Kidney (tissue), 14 donors: ENCODE results near the gene CEP104. TPM values are rescaled to one million over a fixed set of nuclear protein-coding genes. Genes with fewer than 3 reads are reported as not detected.

ENCODE experiments used
- DNase-seq, 5 donors: peaks; one replicate each; pipeline ENCODE4 v3.0.0-alpha.2; 2013 to 2020
- FAIRE-seq: peaks from 2 replicates; lab custom pipeline; 2012; peaks lifted over from hg19 to GRCh38; lab: Jason Lieb, UNC
- H3K27ac ChIP-seq, 2 donors: one replicate each; pipeline ENCODE4 v1.7.0; 2013; ENCODE audit warnings: low read depth in 2 of 2, low read length in 2 of 2, inconsistent platforms in 1 of 2
- H3K27me3 ChIP-seq: one replicate; pipeline ENCODE4 v1.7.1; 2013; ENCODE audit warnings: low read length, inconsistent platforms; ENCODE audit not compliant: control insufficient read depth, insufficient read depth
- H3K36me3 ChIP-seq, 3 donors: one replicate each; pipeline versions ENCODE4 v1.7.0 to v1.7.1; 2013; ENCODE audit warnings: low read length in 3 of 3, control low read depth in 1 of 3, inconsistent platforms in 1 of 3; ENCODE audit not compliant: insufficient read depth in 3 of 3, control insufficient read depth in 2 of 3
- H3K4me1 ChIP-seq, 3 donors: one replicate each; pipeline versions ENCODE4 v1.7.0 to v1.7.1; 2013; ENCODE audit warnings: low read length in 3 of 3, inconsistent platforms in 1 of 3, low read depth in 1 of 3; ENCODE audit not compliant: control insufficient read depth in 2 of 3, insufficient read depth in 2 of 3
- H3K4me3 ChIP-seq, 3 donors: one replicate each; pipeline versions ENCODE4 v1.7.0 to v1.8.1; 2013; ENCODE audit warnings: low read length in 3 of 3, control low read depth in 1 of 3, inconsistent platforms in 1 of 3
- H3K9ac ChIP-seq, 3 donors: one replicate each; pipeline versions ENCODE4 v1.7.0 to v1.7.1; 2013; ENCODE audit warnings: low read length in 3 of 3, control low read depth in 1 of 3, inconsistent platforms in 1 of 3
- H3K9me3 ChIP-seq, 3 donors: one replicate each; pipeline versions ENCODE4 v1.7.0 to v1.7.1; 2013; ENCODE audit warnings: low read length in 3 of 3, control low read depth in 1 of 3, inconsistent platforms in 1 of 3; ENCODE audit not compliant: control insufficient read depth in 2 of 3, insufficient read depth in 1 of 3
- intact Hi-C: fragments of 100-400 bp; cut with DNase I; formaldehyde crosslinking; loops from one replicate; pipeline ENCODE4 v1.11.1; 2022
- polyA plus RNA-seq: library from polyadenylated mRNA; stranded (reverse); fragments of 350-450 nt; fragmentation: Illumina TruSeq; extraction: RNeasy Lipid Tissue Mini Kit (QIAGEN cat#74804); gene quantifications from one replicate; pipeline ENCODE4 v1.2.3, GENCODE V29; 2014; ENCODE audit warnings: low read depth, low replicate concordance; ENCODE audit not compliant: insufficient read depth
- total RNA-seq: library from RNA; stranded (reverse); fragmentation: NEBNext Ultra II Directional; extraction: Animal tissue kit (Norgen Biotek cat#: 25700); gene quantifications from one replicate; pipeline ENCODE4 v1.2.1, GENCODE V29; 2021
- TF ChIP-seq, protein P1 (sequence below): IDR thresholded peaks from 3 replicates; pipeline ENCODE4 v1.5.1; 2012; ENCODE audit warnings: mild to moderate bottlenecking, moderate library complexity, borderline replicate concordance; ENCODE audit not compliant: insufficient read depth; ENCODE audit errors: extremely low read depth
- donor health status: control.
- donor health status: control.
- donor health status: control.
- donor health status: control.
- donor health status: control.
- donor health status: DM: yes; HTN: yes; CAD: no.
- donor health status: Normal renal cell carcinoma (clear cell type).

The CEP104 gene
- total and polyA plus RNA-seq, 2 donors from 2014 or later: 11.1 to 51.2 TPM

DNA sequence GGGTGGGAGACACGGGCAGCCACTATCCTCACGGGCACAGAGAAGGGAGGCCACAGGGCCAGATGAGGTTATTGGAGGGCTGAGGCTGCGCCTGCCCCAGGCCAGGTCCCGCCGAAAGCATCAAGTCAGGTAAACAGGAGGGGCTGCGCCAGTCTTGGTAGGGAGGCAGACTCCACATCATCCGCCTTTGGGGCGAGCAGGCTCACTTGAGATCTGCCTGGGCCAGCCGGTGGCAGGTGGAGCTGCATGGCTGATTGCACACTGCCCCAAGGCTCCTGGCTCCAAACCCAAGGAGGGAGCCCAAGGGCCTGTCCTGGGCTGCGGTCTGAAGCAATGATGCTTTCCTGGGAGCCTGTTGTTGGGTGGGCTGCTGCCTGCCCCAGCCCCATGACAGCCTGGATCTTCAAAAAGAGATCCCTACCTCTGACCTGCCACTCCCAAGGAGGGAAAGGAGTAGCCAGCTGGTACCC lies 79.9 kb downstream of the CEP104 start:
- Histone ChIP-seq H3K9me3 (no peaks in the 10 kb centered on the region), H3K4me1 (peaks cover 0 to 24% (median 12%) of the 10 kb centered on the region in 3 donors), H3K4me3 (no peak overlapping the region), H3K27me3 (no peaks in the 10 kb centered on the region), H3K36me3 (peaks cover 6 to 22% (median 20%) of the 10 kb centered on the region in 3 donors), H3K9ac (peak overlapping the region in 1 of 3 donors; percentile 19), H3K27ac (no peak overlapping the region)
- TF ChIP-seq, protein P1, sequence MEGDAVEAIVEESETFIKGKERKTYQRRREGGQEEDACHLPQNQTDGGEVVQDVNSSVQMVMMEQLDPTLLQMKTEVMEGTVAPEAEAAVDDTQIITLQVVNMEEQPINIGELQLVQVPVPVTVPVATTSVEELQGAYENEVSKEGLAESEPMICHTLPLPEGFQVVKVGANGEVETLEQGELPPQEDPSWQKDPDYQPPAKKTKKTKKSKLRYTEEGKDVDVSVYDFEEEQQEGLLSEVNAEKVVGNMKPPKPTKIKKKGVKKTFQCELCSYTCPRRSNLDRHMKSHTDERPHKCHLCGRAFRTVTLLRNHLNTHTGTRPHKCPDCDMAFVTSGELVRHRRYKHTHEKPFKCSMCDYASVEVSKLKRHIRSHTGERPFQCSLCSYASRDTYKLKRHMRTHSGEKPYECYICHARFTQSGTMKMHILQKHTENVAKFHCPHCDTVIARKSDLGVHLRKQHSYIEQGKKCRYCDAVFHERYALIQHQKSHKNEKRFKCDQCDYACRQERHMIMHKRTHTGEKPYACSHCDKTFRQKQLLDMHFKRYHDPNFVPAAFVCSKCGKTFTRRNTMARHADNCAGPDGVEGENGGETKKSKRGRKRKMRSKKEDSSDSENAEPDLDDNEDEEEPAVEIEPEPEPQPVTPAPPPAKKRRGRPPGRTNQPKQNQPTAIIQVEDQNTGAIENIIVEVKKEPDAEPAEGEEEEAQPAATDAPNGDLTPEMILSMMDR: no peak
- no peak for FAIRE-seq
- DNase-seq: no peak
- intact Hi-C loops: no loop called here

DNA sequence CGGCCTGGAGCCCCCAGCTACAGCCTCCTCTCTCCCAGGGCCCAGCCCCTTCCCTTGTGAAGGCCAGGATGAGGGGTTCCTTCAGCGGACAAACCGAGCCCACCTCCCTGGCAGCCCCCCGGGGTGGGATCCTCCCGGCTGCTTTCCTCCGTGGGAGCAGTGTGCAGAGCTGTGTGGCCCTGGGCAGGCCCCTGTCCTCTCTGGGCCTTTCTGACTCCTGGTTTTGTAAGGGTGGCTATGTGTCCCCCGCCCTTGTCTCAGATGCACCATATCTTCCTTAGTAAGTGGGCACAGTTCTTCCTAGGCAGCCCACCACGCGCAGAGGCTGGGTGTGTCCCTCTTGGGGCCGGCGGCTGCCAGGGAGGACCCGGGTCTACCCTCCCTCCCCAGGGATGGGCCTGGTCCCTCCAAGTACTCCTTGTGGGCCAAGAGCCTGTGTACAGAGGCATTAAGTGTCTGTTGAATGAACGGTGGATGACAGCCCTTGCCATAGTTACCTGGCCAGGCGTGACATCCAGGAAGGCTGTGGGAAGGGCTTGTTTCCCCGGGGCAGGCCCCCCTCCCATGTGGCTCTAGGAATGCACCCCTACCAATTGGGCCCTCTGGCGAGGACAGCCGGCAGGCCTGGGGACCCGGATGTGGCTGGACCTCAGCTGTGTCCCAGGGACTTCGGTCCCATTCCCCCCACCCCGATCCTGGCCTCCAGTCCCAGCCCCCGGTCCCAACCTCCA lies 80.6 kb downstream of the CEP104 start:
- TF ChIP-seq, protein P1: no peak
- DNase-seq (no peak), FAIRE-seq (no peak)
- Histone ChIP-seq H3K36me3 (peaks cover 6 to 16% (median 15%) of the 10 kb centered on the region in 3 donors), H3K9ac (peak overlapping the region in 1 of 3 donors; percentile 19), H3K4me3 (no peak overlapping the region), H3K27ac (no peak overlapping the region), H3K27me3 (no peaks in the 10 kb centered on the region), H3K4me1 (peaks cover 0 to 29% (median 12%) of the 10 kb centered on the region in 3 donors), H3K9me3 (no peaks in the 10 kb centered on the region)
- intact Hi-C loops: no loop called here

DNA sequence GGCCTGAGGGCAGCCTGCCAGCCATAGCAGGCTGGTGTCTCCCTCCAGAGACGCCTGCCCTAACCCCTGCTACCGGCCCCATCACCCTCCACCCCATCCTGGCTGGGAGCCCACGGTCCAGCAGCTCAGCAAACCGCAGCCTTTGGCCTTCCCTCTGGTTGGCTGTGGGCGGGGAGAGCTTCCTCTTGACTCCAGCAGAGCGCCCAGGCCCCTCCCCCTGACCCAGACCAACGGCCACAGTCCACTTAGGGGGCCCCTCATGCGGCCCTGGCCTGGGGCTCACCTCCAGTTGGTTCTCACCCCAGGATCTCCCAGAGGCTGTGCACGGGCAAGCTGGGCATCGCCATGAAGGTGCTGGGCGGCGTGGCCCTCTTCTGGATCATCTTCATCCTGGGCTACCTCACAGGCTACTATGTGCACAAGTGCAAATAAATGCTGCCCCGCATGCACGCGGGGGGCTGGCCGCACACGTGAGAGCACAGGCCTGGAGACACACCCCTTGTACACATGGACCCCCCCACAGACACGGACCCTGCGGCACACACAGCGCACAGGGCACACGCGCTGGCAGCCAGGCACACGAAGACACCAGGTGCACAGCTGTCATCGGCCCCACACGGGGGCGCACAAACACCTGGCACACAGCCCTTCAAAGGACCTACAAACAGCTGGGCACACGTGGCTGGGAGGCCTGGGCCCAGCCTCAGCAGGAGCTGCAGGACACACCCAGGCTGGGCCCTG lies 81.4 kb downstream of the CEP104 start:
- Histone ChIP-seq H3K27me3 (no peaks in the 10 kb centered on the region), H3K4me1 (peaks cover 0 to 29% (median 12%) of the 10 kb centered on the region in 3 donors), H3K9me3 (no peaks in the 10 kb centered on the region), H3K36me3 (peaks cover 6 to 12% (median 10%) of the 10 kb centered on the region in 3 donors), H3K9ac (no peak overlapping the region), H3K4me3 (no peak overlapping the region), H3K27ac (peak overlapping the region in 1 of 2 donors; percentile 34)
- FAIRE-seq (no peak), DNase-seq (peak; percentile 77 to 89 (median 89))
- TF ChIP-seq, protein P1: peak; percentile 37
- intact Hi-C loops: no loop called here
